Stimulated activated CD8-positive, alpha-beta memory T cell treated with anti-CD3 and anti-CD28 coated beads, Interleukin-15, amount 100 ng/mL, for 24 hours (primary cell): ENCODE results near the gene TSPAN17.
"Not testable (repeated sequence)": the region's sequence is repeated elsewhere in the genome, so short reads cannot be mapped to it uniquely, and the experiment has no call there.

Source experiments
- DNase-seq: peaks from one replicate; pipeline ENCODE4 v3.0.0-alpha.2; 2020; ENCODE audit warnings: low read depth

Gene TSPAN17

GRCh38 chr5:176680226-176680563 is 32.9 kb downstream of the TSPAN17 start:
- no peak for DNase-seq

GRCh38 chr5:176682016-176682531 is 34.8 kb downstream of the TSPAN17 start:
- DNase-seq, result no peak

GRCh38 chr5:176685010-176685409 is 37.7 kb downstream of the TSPAN17 start:
- DNase-seq, result no peak

DNA sequence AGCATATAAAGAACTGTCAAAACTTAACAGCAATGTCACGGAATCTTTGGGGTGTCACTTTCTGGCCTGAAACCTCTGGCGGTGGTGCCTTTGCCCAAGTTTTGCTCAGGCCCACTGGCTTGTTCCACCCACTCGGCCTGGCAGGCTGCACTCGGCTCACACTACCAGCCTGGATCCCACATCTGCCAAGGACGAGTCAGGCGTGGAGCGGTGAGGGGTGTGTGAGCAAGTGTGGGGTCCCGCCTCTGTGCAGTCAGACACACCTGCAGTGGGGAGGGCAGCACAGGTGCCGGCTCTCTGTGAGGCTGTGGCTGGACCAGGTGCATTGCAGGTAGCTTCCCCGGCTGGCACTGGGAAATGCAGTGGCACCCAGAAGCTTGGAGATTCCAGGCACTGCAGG is 40.0 kb downstream of the TSPAN17 start:
- DNase-seq, result no peak

DNA sequence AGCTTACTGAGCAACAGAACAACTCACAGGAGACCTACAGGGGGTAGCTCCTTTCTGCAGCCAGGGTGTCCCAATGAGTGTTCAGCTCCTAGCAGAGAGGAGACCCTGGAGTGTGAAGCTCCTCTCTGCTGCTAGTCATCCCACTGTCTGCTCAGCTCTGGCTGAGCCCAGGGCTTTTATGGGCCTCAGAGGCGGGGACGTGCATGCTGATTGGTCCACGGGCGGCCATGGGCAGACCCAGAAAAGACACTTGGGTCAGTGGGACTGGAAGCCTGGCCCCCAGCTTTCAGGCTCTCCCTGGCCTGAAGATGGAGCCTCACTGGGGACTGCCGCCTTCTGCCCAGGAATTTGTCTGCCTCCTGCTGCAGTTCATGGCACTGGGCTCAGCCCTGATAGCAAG is 40.6 kb downstream of the TSPAN17 start:
- DNase-seq, result no peak

DNA sequence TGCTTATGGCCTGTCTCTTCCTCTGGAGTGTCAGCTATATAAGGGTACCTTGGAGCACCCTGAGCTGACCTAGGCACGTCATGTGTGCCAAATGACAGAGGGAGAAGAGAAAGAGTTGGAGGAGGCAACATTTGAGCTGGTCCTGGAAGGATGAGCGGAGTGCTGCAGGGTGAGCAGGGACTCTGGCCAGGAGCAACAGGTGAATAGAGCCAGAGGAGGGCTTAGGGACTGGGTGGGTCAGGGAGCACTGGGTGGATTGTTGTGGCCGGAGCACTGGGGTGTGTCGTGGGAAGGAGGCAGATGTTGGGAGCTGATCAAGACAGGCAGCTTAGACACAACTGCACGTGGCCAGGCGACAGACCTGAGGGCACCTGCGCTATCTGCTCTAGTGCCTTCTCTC is 43.6 kb downstream of the TSPAN17 start:
- DNase-seq, result no peak

DNA sequence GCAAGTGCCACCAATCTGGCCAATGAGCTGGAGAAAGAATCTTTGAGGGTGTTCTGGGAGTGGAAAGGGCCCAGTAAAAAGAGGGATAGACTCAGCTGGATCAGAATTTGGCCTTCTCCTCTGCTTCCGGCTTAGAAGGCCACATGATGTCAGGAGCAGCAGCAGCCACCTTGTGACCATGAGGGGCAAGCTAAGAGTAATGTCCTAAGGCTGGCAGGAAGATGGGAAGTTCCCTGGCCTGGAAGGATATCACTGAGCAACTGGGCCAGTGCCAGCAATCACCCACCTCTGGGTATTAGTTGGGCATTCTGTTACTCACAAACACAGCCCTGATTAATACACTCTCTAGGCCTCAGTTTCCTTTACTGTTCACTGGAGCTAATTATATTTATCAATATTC is 44.2 kb downstream of the TSPAN17 start:
- no peak for DNase-seq

GRCh38 chr5:176692326-176692725 is 45.0 kb downstream of the TSPAN17 start:
- no peak for DNase-seq

DNA sequence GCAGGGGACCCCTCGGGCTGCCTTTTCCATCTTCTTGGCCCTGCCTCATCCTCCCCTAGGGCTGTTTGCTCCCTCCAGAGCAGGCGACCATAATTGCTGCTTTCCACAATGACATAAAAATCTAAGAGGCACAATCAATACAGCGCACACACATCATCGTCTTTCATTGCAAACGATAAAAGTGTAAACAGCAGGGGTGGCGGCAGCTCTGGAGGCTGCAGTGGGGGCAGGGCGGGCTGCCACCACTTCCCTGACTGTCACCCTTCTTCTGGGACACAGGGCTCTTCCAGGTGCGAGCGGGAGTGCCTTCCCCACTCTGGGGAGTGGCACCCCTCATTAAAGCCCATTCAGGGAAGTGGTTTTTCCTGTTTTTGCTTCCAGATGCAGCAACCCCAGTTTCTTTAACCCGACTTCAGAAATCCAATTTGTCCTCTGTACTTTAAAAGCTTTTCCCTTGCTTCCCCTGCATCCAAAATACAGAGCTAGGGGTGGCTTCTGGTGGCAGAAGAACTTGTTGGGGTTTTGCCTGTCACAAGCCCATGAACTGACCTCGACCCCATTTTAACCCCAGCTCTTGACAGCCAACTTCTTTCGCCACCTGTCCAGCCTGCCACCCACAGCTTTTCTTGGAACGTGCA is 45.7 kb downstream of the TSPAN17 start:
- DNase-seq, result no peak

GRCh38 chr5:176693477-176693851 is 46.2 kb downstream of the TSPAN17 start:
- DNase-seq, result no peak

GRCh38 chr5:176694146-176694545 is 46.9 kb downstream of the TSPAN17 start:
- DNase-seq, result no peak

GRCh38 chr5:176694631-176695030 is 47.3 kb downstream of the TSPAN17 start:
- no peak for DNase-seq

DNA sequence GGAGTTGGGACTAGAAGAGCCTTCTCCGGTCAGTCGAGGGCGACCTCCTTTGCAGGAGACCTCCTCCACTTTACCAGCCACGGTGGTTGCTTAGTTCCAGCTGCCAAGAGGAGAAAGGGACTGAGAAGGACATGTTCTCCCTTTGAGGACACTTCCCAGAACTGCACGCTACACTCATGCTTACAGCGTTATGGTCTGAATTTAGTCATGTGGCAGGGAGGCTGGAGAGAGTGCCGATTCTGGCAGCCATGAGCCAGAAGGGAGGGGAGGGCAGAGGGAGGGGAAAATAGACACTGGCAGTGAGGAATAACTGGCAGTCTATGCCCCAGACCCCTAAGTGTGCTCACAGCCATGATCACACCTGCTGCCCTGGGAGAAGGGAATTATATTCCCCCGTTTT is 47.8 kb downstream of the TSPAN17 start:
- no peak for DNase-seq

- no peak for DNase-seq
These were observed 50.1 kb downstream of the TSPAN17 start for GRCh38 chr5:176697267-176697933.

- DNase-seq, result no peak
These were observed 50.8 kb downstream of the TSPAN17 start for GRCh38 chr5:176697934-176698538.

GRCh38 chr5:176699446-176699845 is 52.2 kb downstream of the TSPAN17 start:
- DNase-seq, result not testable (repeated sequence)

- no peak for DNase-seq
These were observed 53.1 kb downstream of the TSPAN17 start for GRCh38 chr5:176700239-176700847.

GRCh38 chr5:176702671-176703641 is 55.7 kb downstream of the TSPAN17 start:
- no peak for DNase-seq

- no peak for DNase-seq
These were observed 56.6 kb downstream of the TSPAN17 start for GRCh38 chr5:176703857-176704256.

GRCh38 chr5:176704355-176704754 is 57.1 kb downstream of the TSPAN17 start:
- DNase-seq, result no peak

DNA sequence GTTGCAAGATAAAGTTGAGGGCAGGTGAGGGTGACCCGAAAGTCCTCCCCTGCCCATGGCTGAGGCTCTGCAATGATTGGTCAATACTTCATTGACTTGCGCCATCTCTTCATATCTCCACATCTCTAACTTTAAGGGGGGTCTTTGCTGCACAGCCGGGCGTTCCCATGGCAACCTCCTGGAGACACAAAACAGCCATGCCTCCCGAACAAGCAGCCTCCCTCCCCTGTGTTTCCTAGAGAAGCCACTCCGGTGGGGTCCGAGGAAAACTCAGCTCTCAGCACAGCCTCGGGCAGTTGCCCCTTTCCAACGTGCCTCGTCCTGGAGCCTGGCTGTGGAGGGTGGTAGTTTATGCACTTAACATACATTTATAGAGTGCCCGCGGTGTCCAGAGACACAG is 57.5 kb downstream of the TSPAN17 start:
- no peak for DNase-seq
